K562 (cell line): ENCODE measurements around the gene TCF20. TPM values are rescaled to one million over a fixed set of nuclear protein-coding genes. Genes with fewer than 3 reads are reported as not detected.

Source experiments
- ARNT ChIP-seq, 2 experiments: fragments of 450-650 bp; IDR thresholded peaks; 2 replicates each; pipeline ENCODE4 v1.6.1; 2016; ENCODE audit warnings: mild to moderate bottlenecking in 1 of 2
- CEBPB ChIP-seq: fragments of 450-650 bp; IDR thresholded peaks from 2 replicates; pipeline ENCODE4 v1.6.1; 2016; ENCODE audit warnings: missing genetic modification characterization, missing compliant biosample characterization
- DPF2 ChIP-seq: fragments of 450-650 bp; IDR thresholded peaks from 2 replicates; pipeline ENCODE4 v1.6.1; 2016
- GTF2E2 ChIP-seq: fragments of 200-800 bp; sonication (Bioruptor generic); IDR thresholded peaks from 2 replicates; pipeline ENCODE4 v1.6.1; 2016; ENCODE audit warnings: missing genetic modification characterization, missing compliant biosample characterization
- HNRNPLL ChIP-seq: fragments of 200-400 bp; formaldehyde crosslinking; IDR thresholded peaks from 2 replicates; pipeline ENCODE4 v1.6.1; 2017; ENCODE audit warnings: low read length, low read depth, mild to moderate bottlenecking; ENCODE audit not compliant: poor library complexity, severe bottlenecking
- MBD2 ChIP-seq: sonication (generic); IDR thresholded peaks from 2 replicates; pipeline ENCODE4 v1.6.1; 2016; ENCODE audit warnings: low read depth, borderline replicate concordance
- MTF1 ChIP-seq: fragments of 250-450 bp; sonication (Bioruptor Pico); IDR thresholded peaks from 2 replicates; pipeline ENCODE4 v1.9.0; 2021; ENCODE audit warnings: moderate library complexity, mild to moderate bottlenecking, inconsistent platforms, borderline replicate concordance
- NR0B1 ChIP-seq: fragments of 450-650 bp; IDR thresholded peaks from one replicate; pipeline ENCODE4 v1.6.1; 2018; ENCODE audit warnings: mild to moderate bottlenecking, moderate library complexity; ENCODE audit not compliant: partially characterized antibody
- RAD21 ChIP-seq, 2 experiments: fragments of 250-450 bp in 1 of 2; fragments of 450-650 bp in 1 of 2; sonication (Bioruptor Pico) in 1 of 2; formaldehyde crosslinking in 1 of 2; IDR thresholded peaks in 1 of 2; conservative IDR thresholded peaks in 1 of 2; 2 replicates each; pipeline versions ENCODE4 v1.4.0 to v1.8.0; 2020 to 2022; ENCODE audit warnings: mild to moderate bottlenecking in 2 of 2, moderate library complexity in 1 of 2
- RBM15 ChIP-seq: fragments of 200-400 bp; formaldehyde crosslinking; IDR thresholded peaks from 2 replicates; pipeline ENCODE4 v1.6.1; 2018; ENCODE audit warnings: mild to moderate bottlenecking, low read length, moderate library complexity; ENCODE audit not compliant: insufficient read depth
- SAP30 ChIP-seq: fragments of 200-600 bp; sonication (generic); IDR thresholded peaks from 2 replicates; pipeline ENCODE4 v1.6.1; 2012; ENCODE audit warnings: borderline replicate concordance, low read depth, mild to moderate bottlenecking, moderate library complexity, low read length, control low read depth, inconsistent platforms; ENCODE audit not compliant: insufficient read depth, poor library complexity, severe bottlenecking
- SIN3B ChIP-seq: fragments of 450-650 bp; IDR thresholded peaks from 2 replicates; pipeline ENCODE4 v1.6.1; 2017; ENCODE audit warnings: low read depth, mild to moderate bottlenecking, moderate library complexity
- SUPT5H ChIP-seq: fragments of 450-650 bp; IDR thresholded peaks from 2 replicates; pipeline ENCODE4 v1.6.1; 2016
- USF1 ChIP-seq: sonication (generic); formaldehyde crosslinking; IDR thresholded peaks from 2 replicates; pipeline ENCODE4 v1.9.0; 2022; ENCODE audit warnings: mild to moderate bottlenecking, missing genetic modification reagents
- ZFP1 ChIP-seq: fragments of 450-650 bp; formaldehyde crosslinking; IDR thresholded peaks from 2 replicates; pipeline ENCODE4 v1.4.0; 2020; ENCODE audit warnings: mild to moderate bottlenecking, mixed read lengths
- ZNF780A ChIP-seq: fragments of 250-450 bp; sonication (Bioruptor Pico); IDR thresholded peaks from 2 replicates; pipeline ENCODE4 v1.5.0; 2021; ENCODE audit warnings: mild to moderate bottlenecking
- polyA plus RNA-seq, 8 experiments: library from polyadenylated mRNA; depleted of rRNA in 4 of 8; stranded (reverse) in 5 of 8; unstranded in 3 of 8; fragments of >200 nt; fragmentation: Nextera tagmentation in 2 of 8; fragmentation: Illumina TruSeq in 1 of 8; extraction: Ambion mirVana in 2 of 8; extraction: Trizol in 1 of 8; gene quantifications; 2 replicates each; pipeline versions ENCODE4 v1.2.1 to v1.2.3, GENCODE V29; 2011 to 2014; ENCODE audit warnings: inconsistent platforms in 1 of 8, missing spikeins in 1 of 8
- total RNA-seq, 7 experiments: library from RNA; depleted of rRNA in 6 of 7; stranded (reverse); fragments of >200 nt in 6 of 7; fragmentation: Illumina TruSeq in 2 of 7; extraction: Trizol in 2 of 7; gene quantifications; 2 replicates each; pipeline versions ENCODE4 v1.2.1 to v1.2.3, GENCODE V29; 2011 to 2021; ENCODE audit warnings: low replicate concordance in 1 of 7
- TF ChIP-seq, protein P1 (sequence below): fragments of 250-450 bp; sonication (Bioruptor Pico); IDR thresholded peaks from 2 replicates; pipeline ENCODE4 v1.5.0; 2021
- TF ChIP-seq, protein P2 (sequence below): sonication (generic); formaldehyde crosslinking; IDR thresholded peaks from 2 replicates; pipeline ENCODE4 v1.8.0; 2023; ENCODE audit warnings: missing genetic modification reagents, mild to moderate bottlenecking, borderline replicate concordance
- TF ChIP-seq, protein P3 (sequence below): fragments of 250-450 bp; sonication (Bioruptor Pico); IDR thresholded peaks from 2 replicates; pipeline ENCODE4 v1.8.0; 2021; ENCODE audit warnings: borderline replicate concordance, mild to moderate bottlenecking, moderate library complexity; ENCODE audit not compliant: poor library complexity, severe bottlenecking

TCF20 gene
- total and polyA plus RNA-seq, 9 of the 15 experiments (the other 6 are each of a cell fraction or from before 2014, with no cell fraction given): 0.35 to 43.6 (median 17.5) TPM

DNA sequence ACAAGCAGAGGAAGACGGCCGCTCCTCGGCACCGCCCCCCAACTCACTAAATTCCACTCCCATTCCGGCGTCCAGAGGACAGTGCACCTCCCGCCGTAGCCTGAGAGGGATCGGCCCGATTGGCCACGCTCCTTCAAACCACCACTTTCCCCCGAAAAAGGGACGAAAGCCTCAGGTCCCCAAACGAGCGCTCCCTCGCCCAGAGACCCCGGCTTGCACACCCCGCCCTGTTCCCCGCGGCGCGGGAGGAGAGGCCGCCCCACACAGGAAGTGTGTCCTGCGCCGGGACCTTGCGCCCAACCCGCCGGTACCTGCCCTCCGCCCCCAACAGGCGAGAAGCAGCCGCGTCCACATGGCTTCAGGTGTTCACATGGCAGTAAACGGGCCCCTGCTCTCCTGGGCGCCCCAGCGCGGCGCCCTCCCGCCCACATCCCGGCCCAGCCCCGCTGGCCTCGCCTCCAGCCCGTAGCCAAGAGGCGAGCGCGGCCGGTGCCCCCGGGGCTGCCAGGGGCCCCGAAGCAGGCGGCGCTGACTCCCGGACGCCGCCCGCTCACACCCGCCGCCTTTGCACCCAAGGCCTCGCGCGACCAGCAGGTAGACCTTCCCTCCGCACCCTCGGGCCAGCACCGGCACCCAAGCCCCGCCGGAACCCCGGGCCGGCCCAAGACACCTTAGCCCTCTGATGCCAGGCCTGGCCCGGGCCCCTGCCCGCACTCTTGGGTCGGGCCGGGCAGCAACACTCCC is 849 bp downstream of the TCF20 start (continued):
- TF ChIP-seq NR0B1 (no peak), CEBPB (tag) (no peak), GTF2E2 (tag) (no peak), DPF2 (no peak), MTF1 (no peak), ZNF780A (no peak), SIN3B (no peak), RBM15 (no peak), MBD2 (no peak), HNRNPLL (peak; percentile 16), ARNT (IDR thresholded peaks at IDR 0.05) (no peak), SAP30 (peak; percentile 71), SUPT5H (no peak), RAD21 (CRISPR knock-in tag; conservative IDR thresholded peaks at IDR 0.05 in 1 of 2, IDR thresholded peaks at IDR 0.05 in 1 of 2) (0 out of 4 replicates have a peak, but pooled peaks of 1 of the 2 experiments have one; percentile 2), ZFP1 (no peak), USF1 (CRISPR knock-in tag) (no peak)
- TF ChIP-seq, protein P1, sequence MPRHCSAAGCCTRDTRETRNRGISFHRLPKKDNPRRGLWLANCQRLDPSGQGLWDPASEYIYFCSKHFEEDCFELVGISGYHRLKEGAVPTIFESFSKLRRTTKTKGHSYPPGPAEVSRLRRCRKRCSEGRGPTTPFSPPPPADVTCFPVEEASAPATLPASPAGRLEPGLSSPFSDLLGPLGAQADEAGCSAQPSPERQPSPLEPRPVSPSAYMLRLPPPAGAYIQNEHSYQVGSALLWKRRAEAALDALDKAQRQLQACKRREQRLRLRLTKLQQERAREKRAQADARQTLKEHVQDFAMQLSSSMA (CRISPR knock-in tag): no peak
- TF ChIP-seq, protein P2, sequence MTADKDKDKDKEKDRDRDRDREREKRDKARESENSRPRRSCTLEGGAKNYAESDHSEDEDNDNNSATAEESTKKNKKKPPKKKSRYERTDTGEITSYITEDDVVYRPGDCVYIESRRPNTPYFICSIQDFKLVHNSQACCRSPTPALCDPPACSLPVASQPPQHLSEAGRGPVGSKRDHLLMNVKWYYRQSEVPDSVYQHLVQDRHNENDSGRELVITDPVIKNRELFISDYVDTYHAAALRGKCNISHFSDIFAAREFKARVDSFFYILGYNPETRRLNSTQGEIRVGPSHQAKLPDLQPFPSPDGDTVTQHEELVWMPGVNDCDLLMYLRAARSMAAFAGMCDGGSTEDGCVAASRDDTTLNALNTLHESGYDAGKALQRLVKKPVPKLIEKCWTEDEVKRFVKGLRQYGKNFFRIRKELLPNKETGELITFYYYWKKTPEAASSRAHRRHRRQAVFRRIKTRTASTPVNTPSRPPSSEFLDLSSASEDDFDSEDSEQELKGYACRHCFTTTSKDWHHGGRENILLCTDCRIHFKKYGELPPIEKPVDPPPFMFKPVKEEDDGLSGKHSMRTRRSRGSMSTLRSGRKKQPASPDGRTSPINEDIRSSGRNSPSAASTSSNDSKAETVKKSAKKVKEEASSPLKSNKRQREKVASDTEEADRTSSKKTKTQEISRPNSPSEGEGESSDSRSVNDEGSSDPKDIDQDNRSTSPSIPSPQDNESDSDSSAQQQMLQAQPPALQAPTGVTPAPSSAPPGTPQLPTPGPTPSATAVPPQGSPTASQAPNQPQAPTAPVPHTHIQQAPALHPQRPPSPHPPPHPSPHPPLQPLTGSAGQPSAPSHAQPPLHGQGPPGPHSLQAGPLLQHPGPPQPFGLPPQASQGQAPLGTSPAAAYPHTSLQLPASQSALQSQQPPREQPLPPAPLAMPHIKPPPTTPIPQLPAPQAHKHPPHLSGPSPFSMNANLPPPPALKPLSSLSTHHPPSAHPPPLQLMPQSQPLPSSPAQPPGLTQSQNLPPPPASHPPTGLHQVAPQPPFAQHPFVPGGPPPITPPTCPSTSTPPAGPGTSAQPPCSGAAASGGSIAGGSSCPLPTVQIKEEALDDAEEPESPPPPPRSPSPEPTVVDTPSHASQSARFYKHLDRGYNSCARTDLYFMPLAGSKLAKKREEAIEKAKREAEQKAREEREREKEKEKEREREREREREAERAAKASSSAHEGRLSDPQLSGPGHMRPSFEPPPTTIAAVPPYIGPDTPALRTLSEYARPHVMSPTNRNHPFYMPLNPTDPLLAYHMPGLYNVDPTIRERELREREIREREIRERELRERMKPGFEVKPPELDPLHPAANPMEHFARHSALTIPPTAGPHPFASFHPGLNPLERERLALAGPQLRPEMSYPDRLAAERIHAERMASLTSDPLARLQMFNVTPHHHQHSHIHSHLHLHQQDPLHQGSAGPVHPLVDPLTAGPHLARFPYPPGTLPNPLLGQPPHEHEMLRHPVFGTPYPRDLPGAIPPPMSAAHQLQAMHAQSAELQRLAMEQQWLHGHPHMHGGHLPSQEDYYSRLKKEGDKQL (CRISPR knock-in tag): no peak
- TF ChIP-seq, protein P3, sequence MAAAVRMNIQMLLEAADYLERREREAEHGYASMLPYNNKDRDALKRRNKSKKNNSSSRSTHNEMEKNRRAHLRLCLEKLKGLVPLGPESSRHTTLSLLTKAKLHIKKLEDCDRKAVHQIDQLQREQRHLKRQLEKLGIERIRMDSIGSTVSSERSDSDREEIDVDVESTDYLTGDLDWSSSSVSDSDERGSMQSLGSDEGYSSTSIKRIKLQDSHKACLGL (CRISPR knock-in tag): no peak
